Hematopoietic multipotent progenitor cell treated with erythropoietin and hydrocortisone succinate and interleukin-3 and kit ligand, for 17 days (in vitro differentiated cells): ENCODE results near the gene KRT33B.

ENCODE experiments used
- DNase-seq: peaks from one replicate; pipeline ENCODE4 v3.0.0-alpha.2; 2015; ENCODE audit warnings: low spot score

KRT33B gene

GRCh38 chr17:41322903-41323895 lies 46.4 kb downstream of the KRT33B start:
- no peak for DNase-seq

DNA sequence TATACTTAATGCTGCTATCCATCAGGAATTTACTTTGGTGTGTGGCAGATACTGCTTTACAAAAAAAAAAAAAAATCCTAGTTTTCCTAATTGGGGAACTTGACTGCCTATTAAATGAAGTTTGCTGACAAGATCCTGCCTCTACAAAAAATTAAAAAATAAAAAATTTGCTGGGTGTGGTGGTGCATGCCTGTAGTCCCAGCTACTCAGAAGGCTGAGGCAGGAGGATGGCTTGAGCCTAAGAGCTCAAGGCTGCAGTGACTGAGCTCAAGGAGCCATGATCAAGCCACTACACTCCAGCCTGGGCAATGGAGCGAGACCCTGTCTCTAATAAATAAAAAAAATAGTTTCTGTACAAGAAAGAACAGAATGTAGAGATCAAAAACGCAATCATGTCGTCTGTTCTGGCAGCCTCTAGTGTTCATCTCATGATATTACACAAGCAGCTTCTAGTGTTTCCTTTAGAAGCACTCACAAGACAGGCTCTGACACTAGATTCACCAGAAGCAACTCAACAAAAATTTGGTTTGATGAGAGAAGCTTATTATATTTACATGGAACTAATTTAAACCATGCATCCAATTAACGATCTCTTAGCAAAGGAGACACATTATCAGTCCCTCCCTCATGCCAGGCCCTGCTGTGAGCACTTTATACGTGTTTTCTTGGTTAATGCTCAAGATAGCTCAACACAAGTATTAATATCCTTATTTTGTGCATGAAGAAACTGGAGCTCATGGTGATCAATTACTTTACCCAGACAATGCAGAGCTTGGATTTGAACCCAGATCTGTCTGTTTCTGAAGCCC lies 47.3 kb downstream of the KRT33B start:
- no peak for DNase-seq

GRCh38 chr17:41318231-41318630 lies 51.4 kb downstream of the KRT33B start:
- no peak for DNase-seq

- no peak for DNase-seq
Observed at GRCh38 chr17:41315814-41316445, 53.7 kb downstream of the KRT33B start.

GRCh38 chr17:41315204-41315794 lies 54.3 kb downstream of the KRT33B start, which contains the start of gene KRTAP17-1:
TSS of gene KRTAP17-1 (minus strand) at chr17:41315710. CDS start at chr17:41315650, 60 bp downstream.
- no peak for DNase-seq
